Measurements from ENCODE around the gene MREG.
"Not testable (repeated sequence)": the region's sequence is repeated elsewhere in the genome, so short reads cannot be mapped to it uniquely, and the experiment has no call there.

The MREG gene

DNA sequence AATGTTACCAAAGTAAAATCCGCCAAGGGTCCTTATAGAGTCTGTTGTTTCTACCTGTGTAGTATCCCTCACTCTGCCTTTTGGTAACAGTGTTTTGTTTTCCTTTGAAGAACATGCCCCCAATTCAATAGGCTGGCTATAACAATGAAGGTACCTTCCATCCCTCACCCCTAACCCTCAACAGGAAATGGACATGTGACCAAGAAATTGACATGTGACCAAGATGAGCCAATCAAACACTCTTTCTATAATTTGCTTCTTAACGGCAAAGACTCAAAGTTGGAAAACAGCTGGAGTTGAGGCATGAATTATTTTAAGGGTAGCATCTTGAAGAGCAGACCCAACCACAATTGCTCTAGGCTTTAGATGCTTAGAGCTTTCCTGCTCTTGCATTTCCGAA lies 5.4 kb upstream of the MREG start:
- no peak for DNase-seq

- no peak for DNase-seq
Measured at GRCh38 chr2:216017365-216017764, 4.0 kb upstream of the MREG start.

GRCh38 chr2:216016581-216016980 lies 3.2 kb upstream of the MREG start:
- DNase-seq = no peak

DNA sequence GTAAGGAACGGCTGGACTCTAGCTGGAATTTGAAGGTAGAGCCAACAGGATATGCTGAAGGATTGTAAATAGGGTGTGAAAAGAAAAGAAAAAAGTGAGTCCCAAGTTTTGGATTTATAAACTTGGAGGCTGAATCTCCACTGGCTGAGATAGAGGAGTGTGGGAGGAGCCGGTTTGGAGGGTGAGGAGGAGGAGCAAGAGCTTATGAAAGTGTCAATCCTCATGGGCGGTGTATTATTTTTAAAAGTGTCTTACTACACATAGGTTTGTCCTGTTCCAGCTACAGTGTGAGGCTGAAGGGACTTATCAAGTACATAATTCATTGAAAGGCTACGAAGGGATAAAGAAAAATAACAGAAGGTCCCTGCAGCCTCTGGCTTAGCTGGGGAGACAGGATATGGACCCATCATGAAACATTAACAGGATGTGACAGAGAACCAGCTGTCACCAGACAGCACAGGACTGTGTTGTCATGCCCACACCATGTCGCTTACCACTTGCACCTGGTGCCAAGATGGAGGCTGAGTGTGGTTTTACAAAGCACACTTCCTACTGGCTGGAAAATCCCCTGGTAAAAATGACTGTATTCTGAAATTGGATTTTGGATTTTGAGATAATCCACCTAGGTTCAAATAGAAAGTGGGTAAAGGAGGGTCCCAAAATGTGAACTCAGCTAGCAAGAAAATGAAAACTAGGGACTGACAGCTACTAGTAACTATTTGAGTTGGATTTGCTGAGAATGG lies 2.5 kb upstream of the MREG start:
- DNase-seq = peak; percentile 51

DNA sequence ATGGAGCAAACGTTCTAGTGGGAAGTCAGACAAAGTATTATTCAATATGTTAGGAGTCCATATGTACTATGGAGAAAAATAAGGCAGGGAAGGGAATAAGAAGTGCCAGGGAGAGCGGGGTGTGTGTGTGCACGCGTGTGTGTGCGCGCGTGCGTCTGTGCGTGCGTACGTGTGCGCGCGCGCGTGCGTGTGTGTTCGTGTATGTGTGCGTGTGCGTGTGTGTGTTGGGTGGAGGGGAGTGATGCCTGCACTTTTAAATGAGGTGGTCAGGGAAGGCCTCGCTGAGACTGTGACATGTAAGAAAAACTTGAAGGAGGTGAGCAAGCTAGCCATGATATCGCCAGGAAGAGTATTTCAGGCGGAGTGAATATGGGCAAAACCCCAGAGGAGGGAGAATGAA lies 1.6 kb upstream of the MREG start:
- no peak for DNase-seq

DNA sequence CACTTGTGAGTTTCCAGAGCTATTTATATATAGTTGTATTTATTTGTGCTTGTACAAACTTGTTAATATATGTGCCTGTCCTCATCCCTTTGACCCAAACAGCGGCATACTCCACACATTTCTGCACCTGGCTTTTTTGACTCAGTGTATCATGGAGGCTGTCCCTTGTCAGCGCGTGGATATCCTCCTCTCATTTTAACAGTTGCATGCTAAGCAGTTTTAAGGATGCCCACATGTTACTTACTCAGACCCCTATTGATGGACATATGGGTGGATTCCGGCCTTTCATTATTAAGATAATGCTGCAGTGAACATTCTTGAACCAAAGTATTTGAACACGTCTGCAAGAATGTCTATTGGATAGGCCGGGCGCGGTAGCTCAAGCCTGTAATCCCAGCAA lies 655 bp upstream of the MREG start:
- no peak for DNase-seq

- DNase-seq = no peak
Measured at GRCh38 chr2:216012830-216013079, 596 bp downstream of the MREG start.

- DNase-seq = no peak
Measured at GRCh38 chr2:216012133-216012829, 1.1 kb downstream of the MREG start.

DNA sequence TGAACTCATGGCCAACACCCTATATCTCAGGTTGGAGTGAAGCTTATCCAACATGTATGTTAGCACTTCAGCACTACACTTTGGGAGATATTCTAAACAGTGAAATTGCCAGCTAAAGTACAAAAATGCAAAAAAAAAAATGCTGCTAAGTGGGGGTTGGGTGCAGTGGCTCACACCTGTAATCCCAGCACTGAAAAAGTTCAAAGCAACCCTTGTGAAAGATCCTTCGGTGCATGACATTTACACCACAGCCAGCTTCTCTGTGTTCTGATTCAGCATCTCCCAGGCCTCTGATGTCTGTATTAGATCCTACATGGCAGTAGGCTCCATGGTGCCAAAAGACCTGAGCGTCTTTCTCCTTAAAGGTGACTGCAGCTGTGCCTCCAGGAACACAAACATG lies 4.1 kb downstream of the MREG start:
- DNase-seq = not testable (repeated sequence)

DNA sequence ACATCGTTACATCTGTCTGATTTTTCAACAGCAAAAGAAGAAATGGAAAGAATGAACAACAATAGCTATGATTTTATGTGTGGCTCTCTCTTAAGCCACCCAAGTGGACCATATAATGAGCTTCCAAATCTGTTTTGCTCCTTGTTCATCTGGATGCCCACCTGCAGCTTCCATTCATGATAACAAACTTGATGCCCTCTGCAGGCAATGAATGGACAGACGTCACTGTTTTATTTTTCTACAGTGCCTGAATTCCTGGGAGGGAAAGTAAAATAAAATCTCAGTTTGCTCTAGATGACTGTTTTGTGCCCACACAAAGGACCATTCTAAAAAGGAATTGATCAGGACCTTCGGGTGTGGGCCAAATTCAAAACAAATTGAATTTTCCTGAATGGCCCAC lies 5.0 kb downstream of the MREG start:
- DNase-seq = no peak

GRCh38 chr2:216006164-216006663 lies 7.1 kb downstream of the MREG start:
- no peak for DNase-seq

- no peak for DNase-seq
Measured at GRCh38 chr2:216004697-216005283, 8.6 kb downstream of the MREG start.

DNA sequence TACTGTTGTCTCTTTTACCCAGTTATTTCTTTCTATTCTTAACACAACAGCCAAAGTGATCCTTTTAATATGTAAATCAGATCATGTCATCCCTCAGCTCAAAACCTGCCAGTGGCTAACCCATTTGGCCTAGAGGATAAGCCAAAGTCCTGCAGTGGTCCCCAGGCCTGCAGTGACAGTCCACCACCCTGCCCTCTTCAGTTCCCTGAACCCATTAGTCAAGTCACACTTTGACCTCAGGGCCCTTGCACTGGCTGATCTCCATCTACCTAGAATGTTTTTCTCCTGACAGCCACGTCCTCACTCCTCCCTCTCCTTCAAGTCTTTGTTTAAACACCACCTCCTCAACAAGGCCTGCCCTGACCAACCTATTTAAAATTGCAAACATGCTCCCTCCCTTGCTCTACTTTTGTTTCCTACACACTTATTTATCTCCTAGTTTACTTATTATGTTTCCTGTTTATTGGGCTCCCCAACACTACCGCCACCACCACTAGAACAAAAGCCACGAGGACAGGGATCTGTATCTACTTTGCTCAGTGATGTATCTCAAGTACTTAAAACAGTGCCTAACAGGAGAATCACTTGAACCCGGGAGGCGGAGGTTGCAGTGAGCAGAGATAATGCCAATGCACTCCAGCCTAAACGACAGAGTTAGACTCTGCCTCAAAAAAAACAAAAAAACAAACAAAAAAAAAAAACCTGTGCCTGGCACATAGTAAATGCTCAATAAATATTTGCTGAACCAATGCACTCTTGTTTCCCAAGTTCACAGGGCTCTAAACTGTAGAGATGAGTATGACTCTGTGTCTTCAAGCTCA lies 9.3 kb downstream of the MREG start:
- no peak for DNase-seq

DNA sequence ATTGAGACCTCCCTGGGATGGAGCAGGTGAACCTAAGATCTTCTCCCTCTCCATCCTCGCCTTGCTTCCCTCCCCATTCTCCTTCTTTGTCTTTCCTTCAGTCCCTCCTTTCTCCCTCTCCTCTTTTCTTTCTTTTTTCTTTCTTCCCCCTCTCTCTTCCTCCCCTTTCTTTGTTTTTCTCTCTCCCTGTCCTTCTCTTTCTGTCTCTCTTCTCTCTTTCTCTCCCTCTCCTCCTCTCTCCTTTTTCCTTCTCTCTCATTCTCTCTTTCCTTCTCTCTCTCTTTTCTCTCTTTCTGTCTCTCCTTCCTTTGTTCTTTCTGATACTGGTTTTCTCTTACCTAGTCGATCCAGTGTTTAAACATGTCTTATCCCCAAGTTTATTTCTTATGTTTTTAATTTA lies 10.7 kb downstream of the MREG start:
- no peak for DNase-seq

DNA sequence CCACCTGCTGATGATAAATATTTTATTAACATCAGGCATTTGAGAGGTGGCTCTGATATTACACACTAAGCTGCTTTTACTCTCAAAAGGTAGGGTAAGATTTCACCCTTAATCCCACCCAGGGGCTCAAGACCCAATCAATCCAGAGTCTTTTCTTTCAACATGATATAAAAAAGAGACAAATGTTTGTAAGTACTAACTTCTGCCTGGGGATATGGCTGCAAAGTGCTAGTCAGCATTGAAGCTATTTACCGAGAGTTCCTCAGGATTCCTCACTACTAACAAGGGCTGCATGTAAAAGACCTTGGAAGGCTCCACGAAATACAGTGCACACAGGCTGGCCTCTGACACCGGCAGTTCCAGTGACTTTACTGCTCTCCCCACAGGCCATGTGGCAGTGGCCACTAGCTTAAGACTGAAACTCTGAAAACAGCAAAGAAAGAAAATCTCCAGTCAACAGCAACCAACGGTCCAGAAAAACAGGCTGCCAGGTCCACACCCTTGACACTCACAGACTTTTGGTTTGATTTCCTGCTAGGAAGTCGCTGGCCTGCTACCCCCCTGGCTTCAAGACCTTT lies 11.2 kb downstream of the MREG start:
- no peak for DNase-seq

GRCh38 chr2:216001216-216002100 lies 11.9 kb downstream of the MREG start:
- DNase-seq = no peak

- DNase-seq = no peak
Measured at GRCh38 chr2:215998636-215999035, 14.7 kb downstream of the MREG start.

DNA sequence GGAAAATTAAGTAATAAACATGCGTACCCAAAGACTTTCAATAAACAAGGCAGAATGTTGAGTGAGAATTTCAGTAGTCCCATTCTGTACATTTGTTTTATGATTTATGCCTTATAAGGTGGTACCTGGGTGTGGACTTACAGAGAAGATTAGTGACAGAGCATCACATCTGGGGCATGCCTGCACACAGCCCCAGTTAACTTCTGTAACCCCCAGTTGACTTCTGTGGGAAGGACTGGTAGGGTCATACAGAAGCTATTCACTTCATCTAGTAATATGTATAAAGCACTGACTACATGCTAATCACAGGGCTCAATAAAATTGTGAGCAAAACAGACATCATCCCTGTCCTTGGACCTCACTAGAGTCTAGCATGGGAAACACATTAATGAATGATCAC lies 16.1 kb downstream of the MREG start:
- DNase-seq = no peak

DNA sequence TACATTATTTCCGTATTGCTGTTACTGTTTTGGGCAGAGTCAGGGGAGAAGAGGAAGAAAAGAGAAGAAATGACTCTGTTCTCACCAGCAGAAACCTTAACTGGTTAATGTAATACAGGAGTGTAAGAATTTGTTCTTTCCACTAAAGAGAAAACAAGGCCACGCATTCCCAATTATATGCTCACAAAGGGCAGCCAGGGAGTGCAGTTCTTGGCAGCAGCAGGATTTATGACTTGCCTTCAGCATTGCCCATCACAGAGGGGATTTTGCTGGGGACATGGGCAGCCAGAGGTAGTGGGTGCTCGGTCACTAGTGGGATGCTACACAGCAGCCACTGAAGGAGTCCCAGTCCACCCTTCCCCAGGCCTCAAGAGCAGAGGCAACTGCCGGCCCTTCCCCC lies 18.4 kb downstream of the MREG start:
- DNase-seq = no peak

DNA sequence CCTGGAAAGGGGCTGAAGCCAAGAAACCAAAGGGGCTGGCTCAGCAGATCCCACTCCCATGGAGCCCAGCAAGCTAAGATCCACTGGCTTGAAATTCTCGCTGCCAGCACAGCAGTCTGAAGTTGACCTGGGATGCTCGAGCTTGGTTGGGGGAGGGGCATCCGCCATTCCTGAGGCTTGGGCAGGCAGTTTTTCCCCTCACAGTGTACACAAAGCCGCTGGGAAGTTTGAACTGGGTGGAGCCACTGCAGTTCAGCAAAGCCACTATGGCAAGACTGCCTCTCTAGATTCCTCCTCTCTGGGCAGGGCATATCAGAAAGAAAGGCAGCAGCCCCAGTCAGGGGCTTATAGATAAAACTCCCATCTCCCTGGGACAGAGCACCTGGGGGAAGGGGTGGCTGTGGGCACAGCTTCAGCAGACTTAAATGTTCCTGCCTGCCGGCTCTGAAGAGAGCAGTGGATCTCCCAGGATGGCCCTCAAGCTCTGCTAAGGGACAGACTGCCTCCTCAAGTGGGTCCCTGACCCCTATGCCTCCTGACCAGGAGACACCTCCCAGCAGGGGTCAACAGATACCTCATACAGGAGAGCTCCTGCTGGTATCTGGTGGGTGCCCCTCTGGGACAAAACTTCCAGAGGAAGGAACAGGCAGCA lies 24.7 kb downstream of the MREG start:
- not testable (repeated sequence) for DNase-seq

GRCh38 chr2:215985257-215985656 lies 28.1 kb downstream of the MREG start:
- DNase-seq = no peak

DNA sequence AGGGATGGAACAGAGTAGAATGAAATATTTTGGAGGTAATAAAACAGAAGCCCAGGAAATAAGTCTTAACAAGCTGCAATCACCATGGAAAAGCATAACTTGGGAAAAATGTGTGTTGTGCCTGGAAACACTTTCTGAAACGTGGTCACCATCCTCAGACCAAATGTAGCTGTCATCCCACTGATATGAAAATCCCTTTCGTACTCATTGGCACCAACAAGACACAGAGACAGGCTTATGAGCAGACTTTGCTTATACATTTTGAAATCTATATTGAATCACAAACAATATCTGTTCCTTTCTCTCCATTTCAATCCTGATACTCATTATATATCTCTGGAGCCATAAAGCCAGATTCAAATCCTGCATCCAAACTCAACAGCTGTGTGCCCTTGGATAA lies 28.7 kb downstream of the MREG start:
- DNase-seq = no peak
